Astrocyte (in vitro differentiated cells and primary cell): ENCODE measurements around the gene PRDM2. TPM values are rescaled to one million over a fixed set of nuclear protein-coding genes. Genes with fewer than 3 reads are reported as not detected.

Experiments
- DNase-seq: peaks from one replicate; pipeline ENCODE4 v3.0.0-alpha.2; 2010; ENCODE audit warnings: low read depth
- FAIRE-seq: peaks from 2 replicates; lab custom pipeline; 2011; peaks lifted over from hg19 to GRCh38; lab: Jason Lieb, UNC
- H2AFZ ChIP-seq: 2 replicates; pipeline ENCODE4 v1.6.0; 2012; ENCODE audit warnings: low read depth, low read length, inconsistent platforms
- H3K27ac ChIP-seq: 2 replicates; pipeline ENCODE4 v1.5.1; 2011; ENCODE audit warnings: low read depth, low read length, inconsistent platforms
- H3K27me3 ChIP-seq: 2 replicates; pipeline ENCODE4 v1.6.0; 2011; ENCODE audit warnings: low read length, inconsistent platforms; ENCODE audit not compliant: insufficient read depth
- H3K36me3 ChIP-seq: 2 replicates; pipeline ENCODE4 v1.5.1; 2011; ENCODE audit warnings: low read length, inconsistent platforms; ENCODE audit not compliant: insufficient read depth
- H3K4me1 ChIP-seq: 2 replicates; pipeline ENCODE4 v1.5.1; 2011; ENCODE audit warnings: low read length, inconsistent platforms; ENCODE audit not compliant: insufficient read depth
- H3K4me2 ChIP-seq: 2 replicates; pipeline ENCODE4 v1.6.0; 2012; ENCODE audit warnings: low read length, inconsistent platforms
- H3K4me3 ChIP-seq: 2 replicates; pipeline ENCODE4 v1.5.1; 2011; ENCODE audit warnings: low read depth, mild to moderate bottlenecking, low read length, inconsistent platforms; ENCODE audit not compliant: insufficient read depth
- H3K79me2 ChIP-seq: 2 replicates; pipeline ENCODE4 v1.6.0; 2012; ENCODE audit warnings: mild to moderate bottlenecking, low read length, inconsistent platforms; ENCODE audit not compliant: insufficient read depth
- H3K9ac ChIP-seq: 2 replicates; pipeline ENCODE4 v1.6.0; 2012; ENCODE audit warnings: mild to moderate bottlenecking, low read length, inconsistent platforms
- H3K9me3 ChIP-seq: 2 replicates; pipeline ENCODE4 v1.5.1; 2012; ENCODE audit warnings: low read depth, mild to moderate bottlenecking, low read length, inconsistent platforms; ENCODE audit not compliant: insufficient read depth
- H4K20me1 ChIP-seq: 2 replicates; pipeline ENCODE4 v1.6.0; 2012; ENCODE audit warnings: low read length, inconsistent platforms; ENCODE audit not compliant: insufficient read depth
- H3K27ac Mint-ChIP-seq: one replicate; pipeline ENCODE4 v1.8.0; 2021; ENCODE audit warnings: mild to moderate bottlenecking, mixed read lengths; ENCODE audit not compliant: unreplicated experiment
- H3K27me3 Mint-ChIP-seq: one replicate; pipeline ENCODE4 v1.8.0; 2021; ENCODE audit warnings: low read depth, mixed read lengths; ENCODE audit not compliant: unreplicated experiment
- H3K36me3 Mint-ChIP-seq: one replicate; pipeline ENCODE4 v1.8.0; 2021; ENCODE audit warnings: low read depth, mixed read lengths; ENCODE audit not compliant: unreplicated experiment
- H3K4me1 Mint-ChIP-seq: one replicate; pipeline ENCODE4 v1.8.0; 2021; ENCODE audit warnings: low read depth, mixed read lengths; ENCODE audit not compliant: unreplicated experiment
- H3K4me3 Mint-ChIP-seq: one replicate; pipeline ENCODE4 v1.8.0; 2021; ENCODE audit warnings: mild to moderate bottlenecking, moderate library complexity, mixed read lengths; ENCODE audit not compliant: unreplicated experiment
- H3K9me3 Mint-ChIP-seq: one replicate; pipeline ENCODE4 v1.8.0; 2021; ENCODE audit warnings: mild to moderate bottlenecking, mixed read lengths; ENCODE audit not compliant: unreplicated experiment
- EZH2 ChIP-seq: IDR thresholded peaks from 2 replicates; pipeline ENCODE4 v1.6.1; 2012; ENCODE audit warnings: mild to moderate bottlenecking, low read length, inconsistent platforms; ENCODE audit not compliant: insufficient read depth
- total RNA-seq: library from RNA; stranded (reverse); gene quantifications from 2 replicates; pipeline ENCODE4 v1.2.1, GENCODE V29; 2021
- TF ChIP-seq, protein P1 (sequence below): IDR thresholded peaks from 2 replicates; pipeline ENCODE4 v1.5.1; 2011; ENCODE audit warnings: low read depth, mild to moderate bottlenecking, inconsistent platforms, low read length, moderate library complexity; ENCODE audit not compliant: insufficient read depth

The PRDM2 gene
- total RNA-seq, 1 donor from 2014 or later: 49.0 TPM

DNA sequence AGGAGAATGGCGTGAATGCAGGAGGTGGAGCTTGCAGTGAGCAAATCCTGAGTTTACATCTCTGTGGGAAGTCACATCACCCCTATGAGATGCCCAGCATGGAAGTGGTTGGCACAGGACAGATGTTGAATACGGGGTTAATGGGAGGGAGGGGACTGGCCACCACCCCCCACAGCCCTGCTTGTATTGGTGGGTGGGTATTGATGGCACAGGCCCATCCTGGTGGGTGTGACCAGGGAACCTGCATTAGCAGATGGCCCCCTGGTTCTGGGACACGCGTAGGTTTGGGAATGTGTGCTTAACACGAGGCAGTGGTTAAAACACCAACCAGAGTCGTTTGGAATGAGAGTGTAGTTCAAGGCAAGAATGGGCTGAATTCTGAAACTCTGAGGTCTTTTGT, 117.9 kb downstream of the PRDM2 start:
- H3K27me3 ChIP-seq: no peaks in the 10 kb centered on the region
- Mint-ChIP-seq H3K4me1 (peaks cover 3% of the 10 kb centered on the region), H3K27me3 (no peaks in the 10 kb centered on the region), H3K9me3 (no peaks in the 10 kb centered on the region), H3K4me3 (no peak overlapping the region), H3K27ac (no peak overlapping the region), H3K36me3 (peaks cover 2% of the 10 kb centered on the region)
- H3K27ac ChIP-seq: no peak overlapping the region
- no peak overlapping the region for H2AFZ ChIP-seq
- no peaks in the 10 kb centered on the region for H3K36me3 ChIP-seq
- H4K20me1 ChIP-seq: no peaks in the 10 kb centered on the region
- no peaks in the 10 kb centered on the region for H3K79me2 ChIP-seq
- no peaks in the 10 kb centered on the region for H3K4me1 ChIP-seq
- DNase-seq (no peak), FAIRE-seq (no peak)
- no peak overlapping the region for H3K9ac ChIP-seq
- no peaks in the 10 kb centered on the region for H3K9me3 ChIP-seq
- H3K4me3 ChIP-seq: no peak overlapping the region
- TF ChIP-seq, protein P1, sequence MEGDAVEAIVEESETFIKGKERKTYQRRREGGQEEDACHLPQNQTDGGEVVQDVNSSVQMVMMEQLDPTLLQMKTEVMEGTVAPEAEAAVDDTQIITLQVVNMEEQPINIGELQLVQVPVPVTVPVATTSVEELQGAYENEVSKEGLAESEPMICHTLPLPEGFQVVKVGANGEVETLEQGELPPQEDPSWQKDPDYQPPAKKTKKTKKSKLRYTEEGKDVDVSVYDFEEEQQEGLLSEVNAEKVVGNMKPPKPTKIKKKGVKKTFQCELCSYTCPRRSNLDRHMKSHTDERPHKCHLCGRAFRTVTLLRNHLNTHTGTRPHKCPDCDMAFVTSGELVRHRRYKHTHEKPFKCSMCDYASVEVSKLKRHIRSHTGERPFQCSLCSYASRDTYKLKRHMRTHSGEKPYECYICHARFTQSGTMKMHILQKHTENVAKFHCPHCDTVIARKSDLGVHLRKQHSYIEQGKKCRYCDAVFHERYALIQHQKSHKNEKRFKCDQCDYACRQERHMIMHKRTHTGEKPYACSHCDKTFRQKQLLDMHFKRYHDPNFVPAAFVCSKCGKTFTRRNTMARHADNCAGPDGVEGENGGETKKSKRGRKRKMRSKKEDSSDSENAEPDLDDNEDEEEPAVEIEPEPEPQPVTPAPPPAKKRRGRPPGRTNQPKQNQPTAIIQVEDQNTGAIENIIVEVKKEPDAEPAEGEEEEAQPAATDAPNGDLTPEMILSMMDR: no peak
- no peak for TF ChIP-seq EZH2
- H3K4me2 ChIP-seq: no peak overlapping the region

DNA sequence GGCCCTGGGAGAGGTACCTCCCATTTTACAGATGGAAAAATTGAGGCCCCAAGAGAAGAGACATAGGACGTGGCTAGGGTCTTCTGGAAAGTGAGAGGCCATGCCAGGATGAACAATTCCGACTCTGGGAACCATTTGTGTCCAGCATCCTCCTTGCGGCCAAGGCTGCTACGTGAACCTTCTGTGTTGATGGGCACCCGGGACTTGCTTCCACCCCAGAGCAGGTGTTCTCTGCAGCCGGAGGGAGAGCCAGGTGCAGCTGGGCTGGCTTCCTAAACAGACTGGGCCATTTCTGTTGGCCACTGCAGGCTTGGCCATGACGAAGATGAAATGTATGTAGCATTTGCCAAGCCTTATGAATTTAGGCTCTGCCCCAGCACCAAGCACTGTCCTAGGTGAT, 118.9 kb downstream of the PRDM2 start:
- no peak overlapping the region for H3K4me3 Mint-ChIP-seq

DNA sequence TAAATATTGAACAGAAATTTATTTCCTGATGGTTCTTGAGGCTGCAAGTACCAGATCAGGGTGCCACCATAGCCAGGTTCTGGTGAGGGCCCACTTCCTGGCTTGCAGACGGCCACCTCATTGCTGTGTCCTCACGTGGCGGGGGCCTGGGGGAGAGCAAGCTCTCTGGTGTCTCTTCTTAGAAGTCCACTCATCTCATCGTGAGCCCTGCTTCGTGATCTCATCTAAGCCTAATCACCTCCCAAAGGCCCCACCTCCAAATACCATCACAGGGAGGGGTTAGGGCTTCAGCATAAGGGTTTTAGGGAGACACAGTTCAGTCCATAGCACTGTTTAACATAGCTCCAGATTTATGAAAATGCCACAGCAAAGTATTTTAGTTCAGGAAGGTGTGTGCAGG, 119.7 kb downstream of the PRDM2 start:
- DNase-seq (no peak), FAIRE-seq (no peak)
- Histone ChIP-seq H3K4me3 (no peak overlapping the region), H4K20me1 (no peaks in the 10 kb centered on the region), H3K9ac (no peak overlapping the region), H2AFZ (no peak overlapping the region), H3K36me3 (no peaks in the 10 kb centered on the region), H3K27me3 (no peaks in the 10 kb centered on the region), H3K79me2 (no peaks in the 10 kb centered on the region), H3K4me1 (no peaks in the 10 kb centered on the region), H3K27ac (no peak overlapping the region), H3K4me2 (no peak overlapping the region), H3K9me3 (no peaks in the 10 kb centered on the region)
- H3K36me3 Mint-ChIP-seq: peaks cover 7% of the 10 kb centered on the region
- peaks cover under 1% of the 10 kb centered on the region for H3K9me3 Mint-ChIP-seq
- peaks cover 3% of the 10 kb centered on the region for H3K4me1 Mint-ChIP-seq
- TF ChIP-seq, protein P1: no peak
- TF ChIP-seq EZH2: no peak
- no peak overlapping the region for H3K27ac Mint-ChIP-seq
- H3K4me3 Mint-ChIP-seq: no peak overlapping the region
- no peaks in the 10 kb centered on the region for H3K27me3 Mint-ChIP-seq

More for the DNA sequence above, 118.9 kb downstream of the PRDM2 start:
- TF ChIP-seq EZH2: no peak
- TF ChIP-seq, protein P1: no peak
- no peaks in the 10 kb centered on the region for H3K4me1 ChIP-seq
- no peak overlapping the region for H2AFZ ChIP-seq
- DNase-seq: no peak
- H3K9ac ChIP-seq: no peak overlapping the region
- H3K79me2 ChIP-seq: no peaks in the 10 kb centered on the region
- H3K36me3 ChIP-seq: no peaks in the 10 kb centered on the region
- Mint-ChIP-seq H3K9me3 (no peaks in the 10 kb centered on the region), H3K36me3 (peaks cover 7% of the 10 kb centered on the region), H3K4me1 (peaks cover 3% of the 10 kb centered on the region), H3K27ac (no peak overlapping the region), H3K27me3 (no peaks in the 10 kb centered on the region)
- no peak overlapping the region for H3K4me2 ChIP-seq
- H3K27me3 ChIP-seq: no peaks in the 10 kb centered on the region
- no peak for FAIRE-seq
- no peaks in the 10 kb centered on the region for H4K20me1 ChIP-seq
- no peak overlapping the region for H3K4me3 ChIP-seq
- H3K27ac ChIP-seq: no peak overlapping the region
- no peaks in the 10 kb centered on the region for H3K9me3 ChIP-seq
